GM12875 (cell line): ENCODE measurements around the gene AXIN2.

ENCODE experiments used
- H3K4me3 ChIP-seq: one replicate; pipeline ENCODE4 v1.5.1; 2011; ENCODE audit warnings: low read depth, low read length, control low read depth
- TF ChIP-seq, protein P1 (sequence below): IDR thresholded peaks from 2 replicates; pipeline ENCODE4 v1.5.1; 2011; ENCODE audit warnings: low read depth, mild to moderate bottlenecking, control low read depth, inconsistent platforms, low read length, moderate library complexity, borderline replicate concordance; ENCODE audit not compliant: insufficient read depth

AXIN2 gene

DNA sequence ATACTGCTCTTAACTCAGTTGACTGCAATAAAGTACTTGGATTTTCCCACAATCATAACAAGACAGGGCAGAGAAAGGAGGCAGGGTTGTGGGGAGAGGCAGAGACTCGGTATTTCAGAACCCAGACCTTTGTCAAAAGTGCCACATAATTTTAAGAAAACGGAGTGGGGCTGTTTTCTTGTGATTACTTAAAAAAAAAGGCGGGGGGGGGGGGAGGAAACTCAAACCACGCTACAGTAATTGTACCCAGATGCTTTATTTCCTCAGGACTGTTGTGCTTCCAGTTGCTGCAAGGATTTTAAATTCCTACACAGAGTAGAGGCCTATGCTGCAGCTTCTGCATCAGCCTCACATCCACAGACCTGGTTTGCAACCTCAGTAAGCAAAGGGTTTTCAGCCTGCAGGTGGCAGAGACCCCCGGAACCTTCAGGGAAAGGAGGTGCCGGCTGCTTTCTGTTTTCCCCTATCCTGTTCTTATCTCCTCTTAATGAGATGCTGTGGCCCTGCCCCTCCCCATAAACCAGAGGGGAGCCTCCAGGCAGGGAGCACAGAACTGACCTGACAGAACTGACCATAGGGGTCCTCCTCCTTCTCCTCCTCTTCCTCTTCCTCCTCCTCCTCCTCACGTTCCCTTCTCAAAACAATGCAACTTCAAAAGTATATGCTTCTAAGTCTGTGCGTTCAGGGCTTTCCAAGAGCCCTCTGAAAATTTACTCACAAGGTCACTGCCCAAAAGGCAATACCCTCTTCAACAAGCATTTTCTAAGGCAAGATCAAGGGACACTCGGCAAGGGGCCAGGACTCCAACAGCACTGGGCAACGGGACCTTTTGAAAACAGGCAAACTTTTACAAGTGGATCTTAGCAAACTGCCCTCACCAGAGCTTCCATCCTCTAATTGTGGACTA lies 7.5 kb downstream of the AXIN2 start:
- TF ChIP-seq, protein P1, sequence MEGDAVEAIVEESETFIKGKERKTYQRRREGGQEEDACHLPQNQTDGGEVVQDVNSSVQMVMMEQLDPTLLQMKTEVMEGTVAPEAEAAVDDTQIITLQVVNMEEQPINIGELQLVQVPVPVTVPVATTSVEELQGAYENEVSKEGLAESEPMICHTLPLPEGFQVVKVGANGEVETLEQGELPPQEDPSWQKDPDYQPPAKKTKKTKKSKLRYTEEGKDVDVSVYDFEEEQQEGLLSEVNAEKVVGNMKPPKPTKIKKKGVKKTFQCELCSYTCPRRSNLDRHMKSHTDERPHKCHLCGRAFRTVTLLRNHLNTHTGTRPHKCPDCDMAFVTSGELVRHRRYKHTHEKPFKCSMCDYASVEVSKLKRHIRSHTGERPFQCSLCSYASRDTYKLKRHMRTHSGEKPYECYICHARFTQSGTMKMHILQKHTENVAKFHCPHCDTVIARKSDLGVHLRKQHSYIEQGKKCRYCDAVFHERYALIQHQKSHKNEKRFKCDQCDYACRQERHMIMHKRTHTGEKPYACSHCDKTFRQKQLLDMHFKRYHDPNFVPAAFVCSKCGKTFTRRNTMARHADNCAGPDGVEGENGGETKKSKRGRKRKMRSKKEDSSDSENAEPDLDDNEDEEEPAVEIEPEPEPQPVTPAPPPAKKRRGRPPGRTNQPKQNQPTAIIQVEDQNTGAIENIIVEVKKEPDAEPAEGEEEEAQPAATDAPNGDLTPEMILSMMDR, result no peak
- no peak overlapping the region for H3K4me3 ChIP-seq

DNA sequence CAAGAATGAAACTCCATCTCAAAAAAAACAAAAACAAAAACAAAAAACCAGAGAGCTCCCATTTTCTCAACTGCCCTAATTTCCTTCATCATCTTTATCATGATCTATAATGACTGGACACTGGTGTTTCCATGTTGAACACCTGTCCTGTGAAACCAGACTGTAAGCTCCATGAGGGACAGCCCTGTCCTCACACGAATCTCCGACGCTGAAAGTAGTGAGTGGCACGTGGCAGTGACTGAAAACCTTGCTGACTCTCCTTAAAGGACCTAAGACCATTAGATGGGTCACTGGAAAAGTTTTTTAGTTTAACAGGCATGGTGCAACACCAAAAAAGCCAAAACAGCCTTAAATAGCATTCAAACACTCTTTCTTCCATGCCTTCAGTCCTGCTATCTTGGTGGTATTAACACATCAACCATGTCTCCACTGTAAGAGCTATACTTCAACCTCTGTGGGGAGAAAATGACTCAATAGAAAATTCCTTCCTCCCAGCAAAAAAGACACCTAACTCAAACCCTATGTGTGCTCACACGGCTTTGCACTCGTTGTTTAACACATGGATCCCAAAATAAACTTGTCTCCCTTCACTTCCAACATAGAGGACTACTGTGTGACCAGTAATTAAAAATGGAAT lies 8.3 kb downstream of the AXIN2 start:
- TF ChIP-seq, protein P1, result no peak
- no peak overlapping the region for H3K4me3 ChIP-seq

DNA sequence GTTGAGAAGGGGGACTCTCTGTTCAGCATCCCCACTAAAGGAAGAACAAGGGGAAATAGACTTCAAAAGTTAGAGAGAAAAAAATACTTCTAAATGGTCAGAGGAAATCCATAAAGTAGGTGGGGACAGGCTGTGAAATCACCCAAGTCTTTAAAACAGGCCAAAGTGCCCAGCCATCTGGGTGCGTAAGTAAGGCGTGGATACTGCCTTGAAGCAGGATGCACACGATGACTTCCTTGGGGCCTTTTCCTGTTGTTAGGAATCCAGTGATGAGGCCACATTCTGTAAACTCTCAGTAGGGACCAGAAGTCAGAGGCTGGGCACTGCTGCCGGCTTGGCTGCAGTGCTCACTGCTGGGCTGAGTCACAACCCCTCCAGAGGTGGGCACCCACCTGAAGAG lies 9.2 kb downstream of the AXIN2 start:
- H3K4me3 ChIP-seq, result no peak overlapping the region
- TF ChIP-seq, protein P1, result no peak

DNA sequence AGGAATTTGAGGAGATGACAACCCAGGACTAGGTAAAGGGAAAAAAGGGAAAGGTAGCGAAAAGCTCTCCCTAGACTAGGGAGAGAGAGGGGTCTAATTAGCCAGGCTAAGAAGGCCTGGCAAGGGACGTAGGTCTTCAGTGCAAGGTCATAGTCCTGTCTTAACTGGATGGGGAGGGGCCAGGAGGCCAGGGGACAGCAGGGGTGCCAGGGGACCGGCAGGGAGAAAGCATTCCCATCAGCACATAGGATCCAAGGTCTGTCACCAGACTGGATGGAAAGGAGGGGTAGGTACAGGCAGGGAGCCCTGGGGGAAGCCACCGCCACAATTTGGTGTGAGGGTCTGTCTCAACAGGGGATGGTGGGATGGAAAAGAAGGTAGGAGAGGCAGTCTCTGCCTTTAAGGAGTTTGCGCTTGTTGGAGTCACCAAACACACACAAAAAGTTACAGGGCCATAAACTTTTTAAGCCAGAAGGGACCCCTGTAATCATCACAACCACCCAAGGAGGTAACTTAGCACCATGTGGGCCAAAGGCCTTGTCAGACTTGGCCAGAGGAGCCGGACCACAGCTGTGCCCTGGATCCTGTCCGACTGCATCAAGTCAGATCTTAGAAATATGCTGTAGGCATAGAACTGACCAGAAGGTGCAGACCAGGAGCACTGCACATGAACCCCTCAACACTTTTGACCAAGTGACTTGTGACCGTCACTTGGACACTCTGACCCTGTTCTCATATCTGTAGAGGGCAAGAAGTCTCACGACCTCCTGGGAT lies 10.0 kb downstream of the AXIN2 start:
- TF ChIP-seq, protein P1, result no peak
- no peak overlapping the region for H3K4me3 ChIP-seq

DNA sequence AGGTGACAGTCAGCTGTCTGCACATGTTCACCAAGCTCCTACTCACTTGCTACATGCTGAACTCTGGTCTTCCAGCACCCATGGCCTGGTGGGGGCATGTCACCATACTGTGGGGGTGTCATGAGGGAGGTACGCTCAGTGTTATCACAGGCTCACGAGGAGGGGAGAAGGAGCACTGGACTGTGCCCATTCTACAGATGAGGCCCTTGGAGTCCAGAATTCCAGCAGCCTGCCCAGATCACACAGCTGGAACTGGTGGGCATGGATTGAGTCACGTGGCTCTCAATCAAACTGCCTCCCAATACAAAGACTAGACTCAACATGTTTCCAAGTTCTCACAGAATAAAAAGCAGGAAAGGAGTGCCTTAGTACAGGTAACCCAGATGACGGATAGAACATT lies 10.7 kb downstream of the AXIN2 start:
- no peak overlapping the region for H3K4me3 ChIP-seq
- TF ChIP-seq, protein P1, result no peak

DNA sequence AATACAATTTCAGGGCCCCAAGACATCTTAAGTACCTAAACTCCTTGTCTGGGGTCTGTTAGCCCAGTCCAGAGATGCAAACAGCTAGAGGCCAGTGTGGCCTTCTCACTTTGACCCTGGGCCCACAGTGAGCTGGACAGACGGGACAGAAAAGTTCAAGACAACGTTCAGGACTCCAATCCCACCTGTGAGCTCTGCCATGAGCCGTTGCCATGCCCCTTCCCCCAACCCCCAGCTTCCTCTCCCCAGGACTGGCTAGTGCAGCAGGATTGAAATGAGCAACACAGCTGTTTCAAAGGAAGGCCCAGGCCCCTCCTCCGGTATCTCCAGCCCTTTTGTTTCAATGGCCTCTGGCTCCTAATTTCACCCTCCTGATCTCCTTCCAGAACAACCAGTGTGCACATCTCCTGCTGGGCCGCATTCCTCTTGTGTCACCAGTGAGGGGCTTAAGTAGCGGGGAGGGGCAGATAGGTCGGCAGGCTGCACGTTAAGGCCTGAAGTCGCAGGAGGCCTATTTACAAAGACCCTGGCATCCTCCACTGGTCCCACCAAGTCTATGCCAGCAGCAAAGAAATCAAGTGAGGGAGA lies 11.3 kb downstream of the AXIN2 start:
- TF ChIP-seq, protein P1, result no peak
- H3K4me3 ChIP-seq, result no peak overlapping the region
